Measurements from ENCODE around the gene CLTC.
"Not testable (repeated sequence)": the region's sequence is repeated elsewhere in the genome, so short reads cannot be mapped to it uniquely, and the experiment has no call there.

Gene CLTC

GRCh38 chr17:59619298-59620063 is at the start of gene CLTC:
Gene CLTC (plus strand): TSS chr17:59619895. CDS start chr17:59620132, 237 bp downstream.
- DNase-seq (ENCODE audit: low spot score), result peak; percentile 94

- DNase-seq (ENCODE audit: low spot score), result no peak
Observed at GRCh38 chr17:59572301-59572924, 47.3 kb upstream of the CLTC start.

DNA sequence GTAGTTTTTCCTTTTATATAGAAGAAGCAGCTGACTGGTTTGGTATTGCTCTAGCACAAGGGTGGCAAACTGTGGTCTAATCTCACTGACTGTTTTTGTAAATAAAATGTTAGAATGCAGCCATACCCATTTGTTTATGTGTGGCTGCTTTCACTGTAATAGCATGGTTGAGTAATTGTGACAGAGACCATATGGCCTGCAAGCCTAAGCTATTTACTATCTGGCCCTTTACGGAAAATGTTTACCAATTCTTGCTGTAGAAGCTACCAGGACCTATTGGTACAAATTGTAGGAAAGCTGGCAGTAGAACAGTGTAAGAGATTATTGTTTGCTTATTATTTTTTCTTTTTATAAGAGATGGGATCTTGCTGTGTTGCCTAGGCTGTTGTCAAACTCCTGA is 35.5 kb upstream of the CLTC start:
- not testable (repeated sequence) for DNase-seq (ENCODE audit: low spot score)

- no peak for DNase-seq (ENCODE audit: low spot score)
Observed at GRCh38 chr17:59600169-59600568, 19.5 kb upstream of the CLTC start.

DNA sequence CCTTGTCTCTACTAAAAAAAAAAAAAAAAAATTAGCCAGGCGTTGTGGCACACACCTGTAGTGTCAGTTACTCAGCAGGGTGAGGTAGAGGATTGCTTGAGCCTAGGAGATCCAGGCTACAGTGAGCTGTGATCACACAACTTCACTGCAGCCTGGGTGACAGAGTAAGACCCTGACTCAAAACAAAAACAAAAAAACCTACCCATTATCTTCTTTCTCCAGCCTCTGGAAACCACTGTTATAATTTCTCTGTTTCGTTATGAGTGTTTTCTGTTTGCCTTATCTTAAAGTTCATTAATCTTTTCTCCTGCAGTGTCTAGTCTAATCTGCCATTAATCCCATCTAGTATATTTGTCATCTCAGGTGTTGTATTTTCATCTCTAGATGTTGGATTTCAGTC is 18.6 kb upstream of the CLTC start:
- no peak for DNase-seq (ENCODE audit: low spot score)

DNA sequence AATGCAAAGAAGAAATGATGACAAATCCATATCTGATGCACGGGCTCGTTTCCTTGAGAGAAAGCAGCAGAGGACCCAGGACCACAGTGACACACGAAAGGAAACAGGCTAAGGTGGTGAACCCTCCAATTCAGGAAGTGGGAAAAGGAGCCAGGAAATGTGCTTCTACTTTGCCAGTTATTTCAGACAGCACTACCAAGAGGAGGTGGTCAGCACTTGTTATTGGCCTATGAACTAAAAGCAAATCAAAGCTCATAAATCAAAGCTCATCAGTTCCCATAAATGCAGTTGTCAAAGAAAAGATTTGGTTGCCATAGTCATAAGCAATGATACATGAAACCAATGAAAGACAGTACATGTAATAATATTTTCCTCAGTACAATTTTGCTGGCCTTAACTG is 12.6 kb upstream of the CLTC start:
- DNase-seq (ENCODE audit: low spot score), result no peak

GRCh38 chr17:59607817-59608403 is 11.8 kb upstream of the CLTC start:
- no peak for DNase-seq (ENCODE audit: low spot score)

DNA sequence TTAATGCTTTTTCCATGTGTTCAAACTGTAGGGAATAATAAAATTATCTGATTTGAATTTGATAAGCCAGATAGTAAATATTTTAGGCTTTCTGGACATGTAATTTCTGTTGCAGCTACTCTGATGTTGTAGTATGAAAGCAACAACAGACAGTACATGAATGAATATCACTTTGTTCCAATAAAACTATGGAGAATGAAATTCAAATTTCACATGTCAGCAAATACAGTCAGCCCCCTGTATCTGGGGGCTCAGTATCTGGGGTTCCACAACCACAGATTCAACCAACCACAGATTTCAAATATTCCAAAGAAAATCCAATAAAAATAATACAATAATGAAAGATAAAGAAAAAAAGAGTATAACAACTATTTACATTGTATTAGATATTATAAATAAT is 8.2 kb upstream of the CLTC start:
- no peak for DNase-seq (ENCODE audit: low spot score)

DNA sequence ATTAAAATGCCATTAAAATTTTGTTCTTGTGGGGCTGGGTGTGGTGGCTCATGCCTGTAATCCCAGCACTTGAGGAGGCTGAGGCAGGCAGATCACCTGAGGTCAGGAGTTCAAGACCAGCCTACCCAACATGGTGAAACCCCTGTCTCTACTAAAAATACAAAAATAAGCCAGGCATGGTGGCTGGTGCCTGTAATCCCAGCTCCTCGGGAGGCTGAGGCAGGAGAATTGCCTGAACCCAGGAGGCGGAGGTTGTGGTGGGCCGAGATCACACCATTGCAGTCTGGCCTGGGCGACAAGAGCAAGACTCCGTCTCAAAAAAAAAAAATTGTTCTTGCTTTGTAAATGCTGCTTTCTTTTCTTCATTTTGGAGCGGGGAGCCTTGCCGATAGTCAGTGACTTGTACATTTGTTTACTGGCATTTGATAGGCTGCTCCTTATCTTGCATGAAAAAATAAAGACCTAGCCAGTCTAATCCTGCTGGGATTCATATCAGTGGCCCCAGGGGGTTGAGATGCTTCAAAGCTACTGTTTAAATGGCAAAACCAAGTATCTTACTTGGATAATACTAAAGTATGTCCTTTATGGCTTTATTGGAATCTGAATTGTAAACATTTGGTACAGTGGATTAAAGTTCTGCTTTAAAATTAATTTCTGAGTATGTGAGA is 3.3 kb upstream of the CLTC start:
- DNase-seq (ENCODE audit: low spot score), result no peak

GRCh38 chr17:59617156-59617732 is 2.5 kb upstream of the CLTC start:
- DNase-seq (ENCODE audit: low spot score), result no peak

- no peak for DNase-seq (ENCODE audit: low spot score)
Observed at GRCh38 chr17:59619035-59619297, 729 bp upstream of the CLTC start.

- DNase-seq (ENCODE audit: low spot score), result no peak
Observed at GRCh38 chr17:59620064-59620359, 317 bp downstream of the CLTC start.

DNA sequence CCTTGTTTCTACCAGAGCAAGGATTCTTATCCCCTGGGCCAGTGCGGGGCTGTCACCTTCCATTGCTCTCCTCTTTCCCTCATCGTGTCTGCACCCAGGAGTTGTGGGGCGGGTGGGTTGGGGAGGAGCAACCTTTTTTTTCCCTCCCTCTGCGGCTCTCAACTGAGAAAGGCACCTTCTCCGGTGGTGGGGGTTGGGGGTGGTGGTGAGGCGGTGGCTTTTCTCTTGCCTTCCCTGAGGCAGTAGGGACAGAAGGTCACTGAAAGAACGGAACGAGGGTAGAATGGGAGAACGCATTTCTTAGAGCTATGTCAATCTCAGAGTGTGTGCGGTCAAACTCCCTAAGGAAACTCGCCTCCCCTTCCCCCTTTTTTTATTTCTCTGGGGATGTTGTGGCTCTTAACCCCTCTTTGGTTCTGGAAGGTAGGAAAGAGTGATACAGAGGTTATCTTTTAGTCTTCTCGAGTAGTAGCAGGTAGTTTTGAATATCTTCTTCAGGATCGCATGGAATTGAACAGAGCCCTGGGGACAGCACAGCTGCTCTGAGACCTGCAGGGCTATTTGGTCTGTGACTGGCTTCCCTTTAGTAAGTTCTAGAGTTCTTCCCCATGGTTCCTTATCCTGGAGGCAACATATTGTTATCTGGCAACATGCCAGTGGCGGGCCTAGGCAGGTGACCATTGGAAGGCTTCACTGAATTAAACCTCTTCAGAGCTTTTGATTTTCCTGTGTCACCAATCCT is 994 bp downstream of the CLTC start:
- DNase-seq (ENCODE audit: low spot score), result peak; percentile 57

- DNase-seq (ENCODE audit: low spot score), result no peak
Observed at GRCh38 chr17:59621771-59622170, 2.1 kb downstream of the CLTC start.

DNA sequence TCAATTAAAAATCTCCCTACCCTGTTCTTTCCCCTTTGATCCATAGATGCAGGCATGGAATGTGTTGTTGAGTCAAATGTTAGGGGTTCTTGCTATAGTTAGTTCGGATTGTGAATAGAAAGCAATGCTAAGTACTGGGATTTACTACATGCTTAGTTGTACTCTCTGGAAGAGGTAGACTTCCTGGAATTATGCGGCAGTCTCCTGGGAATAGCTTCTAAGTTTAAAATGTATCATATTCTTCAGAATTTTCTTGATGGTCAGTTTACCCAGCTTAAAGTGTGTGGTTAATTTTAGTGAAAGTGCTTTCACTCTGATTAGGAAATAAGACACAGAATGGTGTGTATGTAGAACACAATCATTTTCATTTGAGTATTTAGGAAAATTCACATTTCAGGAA is 3.5 kb downstream of the CLTC start:
- no peak for DNase-seq (ENCODE audit: low spot score)

GRCh38 chr17:59626756-59627155 is 7.1 kb downstream of the CLTC start:
- no peak for DNase-seq (ENCODE audit: low spot score)

- DNase-seq (ENCODE audit: low spot score), result no peak
Observed at GRCh38 chr17:59627274-59627673, 7.6 kb downstream of the CLTC start.

- DNase-seq (ENCODE audit: low spot score), result no peak
Observed at GRCh38 chr17:59627770-59628171, 8.1 kb downstream of the CLTC start.

GRCh38 chr17:59629174-59629573 is 9.5 kb downstream of the CLTC start:
- no peak for DNase-seq (ENCODE audit: low spot score)

DNA sequence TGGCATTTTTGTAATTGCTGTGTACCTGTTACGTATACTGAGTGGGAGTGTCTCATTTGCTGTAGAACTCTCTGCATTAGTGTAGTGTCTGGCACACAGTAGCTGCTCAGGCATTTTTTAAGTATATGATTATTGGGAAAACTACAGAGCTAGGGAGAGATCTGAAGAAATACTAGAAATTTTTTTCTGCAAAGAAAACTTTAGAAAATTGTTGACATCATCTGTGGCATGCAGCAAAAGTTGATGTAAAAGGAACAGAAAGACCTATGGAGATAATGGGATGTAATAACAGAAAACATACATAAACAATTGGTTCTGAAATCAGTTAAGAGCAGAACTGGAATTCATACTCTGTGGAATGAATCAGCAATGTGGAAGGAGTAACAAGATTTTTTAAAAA is 11.6 kb downstream of the CLTC start:
- no peak for DNase-seq (ENCODE audit: low spot score)

GRCh38 chr17:59632398-59632797 is 12.7 kb downstream of the CLTC start:
- no peak for DNase-seq (ENCODE audit: low spot score)

- no peak for DNase-seq (ENCODE audit: low spot score)
Observed at GRCh38 chr17:59633658-59634359, 14.1 kb downstream of the CLTC start.
